AG10803 (cell line): ENCODE data around the gene RIMBP2.

Source experiments
- DNase-seq: peaks from one replicate; pipeline ENCODE4 v3.0.0; 2010; ENCODE audit warnings: low read depth
- H3K4me3 ChIP-seq: 2 replicates; pipeline ENCODE4 v1.5.1; 2011; ENCODE audit warnings: mild to moderate bottlenecking, low read length, control low read depth
- CTCF ChIP-seq: conservative IDR thresholded peaks from 2 replicates; pipeline ENCODE4 v1.5.1; 2011; ENCODE audit warnings: mild to moderate bottlenecking, low read length, control low read depth, inconsistent platforms

Gene RIMBP2

GRCh38 chr12:130468186-130468585 lies 247.9 kb downstream of the RIMBP2 start:
- TF ChIP-seq CTCF: no peak
- H3K4me3 ChIP-seq: no peak overlapping the region
- no peak for DNase-seq

DNA sequence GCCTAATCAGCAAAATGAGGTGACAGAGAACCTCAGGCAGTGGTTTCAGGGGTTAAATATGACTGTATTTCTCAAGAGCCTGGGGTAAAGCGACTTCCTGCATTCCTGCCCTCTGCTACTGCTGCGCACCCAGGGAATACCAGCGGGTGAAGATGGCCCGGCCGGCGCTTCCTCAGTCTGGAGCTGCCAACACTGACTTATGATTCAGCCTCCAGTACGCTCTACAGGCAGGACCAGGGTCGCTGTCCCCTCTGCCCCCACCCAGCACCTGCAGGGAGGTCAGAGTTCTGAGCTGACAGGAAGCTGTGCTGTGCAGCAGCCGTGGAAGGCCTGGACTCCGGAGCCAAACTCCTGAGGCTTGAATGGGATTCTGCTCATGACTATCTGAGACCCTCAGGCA lies 250.5 kb downstream of the RIMBP2 start:
- TF ChIP-seq CTCF: no peak
- DNase-seq: no peak
- no peak overlapping the region for H3K4me3 ChIP-seq

GRCh38 chr12:130465046-130465445 lies 251.1 kb downstream of the RIMBP2 start:
- no peak overlapping the region for H3K4me3 ChIP-seq
- no peak for TF ChIP-seq CTCF
- DNase-seq: no peak

- DNase-seq: no peak
- TF ChIP-seq CTCF: no peak
- H3K4me3 ChIP-seq: no peak overlapping the region
Measured at GRCh38 chr12:130463818-130464670, 252.1 kb downstream of the RIMBP2 start.

DNA sequence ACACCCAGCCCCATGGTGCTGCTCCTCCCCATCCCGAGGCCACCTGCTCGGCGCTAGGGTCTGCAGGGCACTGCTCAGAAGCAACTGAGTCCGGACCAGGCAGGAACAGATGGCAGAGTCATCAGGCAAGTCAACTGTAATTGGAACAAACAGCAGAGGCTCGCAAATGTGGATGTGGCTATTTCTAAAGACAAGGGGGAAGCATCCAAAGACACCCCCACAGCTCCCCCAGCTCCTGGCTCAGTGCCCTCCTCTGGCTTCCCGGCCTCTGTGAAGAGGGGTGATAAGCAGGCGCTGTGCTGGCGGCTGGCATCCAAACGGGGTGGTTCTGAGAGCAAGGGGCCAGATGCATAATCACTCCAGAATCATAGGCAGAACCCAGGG lies 252.8 kb downstream of the RIMBP2 start:
- no peak for TF ChIP-seq CTCF
- no peak for DNase-seq

GRCh38 chr12:130462558-130463274 lies 253.4 kb downstream of the RIMBP2 start:
- no peak overlapping the region for H3K4me3 ChIP-seq
- no peak for TF ChIP-seq CTCF
- DNase-seq: no peak

More for the DNA sequence above, 252.8 kb downstream of the RIMBP2 start:
- H3K4me3 ChIP-seq: no peak overlapping the region
